Measurements from ENCODE around the gene SLC6A18.

SLC6A18 gene, protein sequence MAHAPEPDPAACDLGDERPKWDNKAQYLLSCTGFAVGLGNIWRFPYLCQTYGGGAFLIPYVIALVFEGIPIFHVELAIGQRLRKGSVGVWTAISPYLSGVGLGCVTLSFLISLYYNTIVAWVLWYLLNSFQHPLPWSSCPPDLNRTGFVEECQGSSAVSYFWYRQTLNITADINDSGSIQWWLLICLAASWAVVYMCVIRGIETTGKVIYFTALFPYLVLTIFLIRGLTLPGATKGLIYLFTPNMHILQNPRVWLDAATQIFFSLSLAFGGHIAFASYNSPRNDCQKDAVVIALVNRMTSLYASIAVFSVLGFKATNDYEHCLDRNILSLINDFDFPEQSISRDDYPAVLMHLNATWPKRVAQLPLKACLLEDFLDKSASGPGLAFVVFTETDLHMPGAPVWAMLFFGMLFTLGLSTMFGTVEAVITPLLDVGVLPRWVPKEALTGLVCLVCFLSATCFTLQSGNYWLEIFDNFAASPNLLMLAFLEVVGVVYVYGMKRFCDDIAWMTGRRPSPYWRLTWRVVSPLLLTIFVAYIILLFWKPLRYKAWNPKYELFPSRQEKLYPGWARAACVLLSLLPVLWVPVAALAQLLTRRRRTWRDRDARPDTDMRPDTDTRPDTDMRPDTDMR

DNA sequence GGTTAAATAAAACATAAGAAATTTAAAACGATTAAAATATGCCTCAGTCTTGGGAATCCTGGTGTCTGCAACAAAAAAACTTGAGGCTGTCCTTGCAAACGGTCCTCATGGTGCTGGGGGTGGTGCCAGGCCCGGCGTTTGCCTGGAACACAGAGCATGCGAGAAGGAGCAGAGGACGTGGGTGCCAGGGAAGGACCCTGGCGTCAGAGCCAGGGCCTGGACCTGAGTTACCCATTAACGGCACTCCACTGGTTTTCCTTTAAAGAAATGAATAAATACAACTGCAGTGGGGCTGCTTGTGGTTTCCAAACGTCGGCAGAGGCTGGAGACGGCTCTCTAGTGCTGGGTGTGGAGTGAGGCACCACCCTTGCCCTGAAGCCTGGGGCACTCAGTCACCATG is at the start of gene SLC6A18:
Gene SLC6A18 (plus strand): TSS at position 301 of the 400 bp plus-strand sequence. CDS start 97 bp downstream, at position 398.
- DNase-seq (ENCODE audit: low read depth): no peak

DNA sequence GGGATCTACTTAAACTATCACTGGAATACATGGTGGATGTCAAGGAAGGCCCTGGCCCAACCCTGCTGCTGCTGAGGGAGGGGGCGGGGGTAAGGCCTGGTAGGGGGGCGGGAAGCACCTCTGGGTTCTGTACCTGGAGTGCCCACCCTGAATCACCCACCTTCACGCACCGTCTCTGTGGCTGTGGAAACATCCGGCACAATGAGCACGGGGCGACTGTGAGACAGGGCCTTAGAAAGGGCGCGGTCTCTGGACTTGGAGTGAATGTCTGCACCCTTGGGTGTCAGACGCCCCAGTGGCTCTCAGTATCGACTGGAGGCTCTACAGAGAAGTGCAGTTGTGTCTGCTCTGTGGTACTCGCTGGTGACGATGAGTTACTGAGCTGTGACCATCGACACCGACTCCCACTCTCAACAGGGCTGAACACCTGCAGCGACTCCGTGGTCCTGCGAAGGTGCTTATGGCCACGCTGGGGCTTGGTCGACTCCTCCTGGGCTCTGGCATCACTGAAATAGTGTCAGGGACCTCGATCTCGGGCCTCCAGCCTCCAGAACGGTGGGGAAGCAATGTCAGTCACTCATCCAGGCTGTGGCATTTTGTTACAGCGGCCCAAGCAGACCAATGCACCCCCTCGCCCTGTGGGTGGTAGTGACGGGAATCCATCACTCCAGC is 49.2 kb upstream of the SLC6A18 start:
- DNase-seq (ENCODE audit: low read depth): no peak

DNA sequence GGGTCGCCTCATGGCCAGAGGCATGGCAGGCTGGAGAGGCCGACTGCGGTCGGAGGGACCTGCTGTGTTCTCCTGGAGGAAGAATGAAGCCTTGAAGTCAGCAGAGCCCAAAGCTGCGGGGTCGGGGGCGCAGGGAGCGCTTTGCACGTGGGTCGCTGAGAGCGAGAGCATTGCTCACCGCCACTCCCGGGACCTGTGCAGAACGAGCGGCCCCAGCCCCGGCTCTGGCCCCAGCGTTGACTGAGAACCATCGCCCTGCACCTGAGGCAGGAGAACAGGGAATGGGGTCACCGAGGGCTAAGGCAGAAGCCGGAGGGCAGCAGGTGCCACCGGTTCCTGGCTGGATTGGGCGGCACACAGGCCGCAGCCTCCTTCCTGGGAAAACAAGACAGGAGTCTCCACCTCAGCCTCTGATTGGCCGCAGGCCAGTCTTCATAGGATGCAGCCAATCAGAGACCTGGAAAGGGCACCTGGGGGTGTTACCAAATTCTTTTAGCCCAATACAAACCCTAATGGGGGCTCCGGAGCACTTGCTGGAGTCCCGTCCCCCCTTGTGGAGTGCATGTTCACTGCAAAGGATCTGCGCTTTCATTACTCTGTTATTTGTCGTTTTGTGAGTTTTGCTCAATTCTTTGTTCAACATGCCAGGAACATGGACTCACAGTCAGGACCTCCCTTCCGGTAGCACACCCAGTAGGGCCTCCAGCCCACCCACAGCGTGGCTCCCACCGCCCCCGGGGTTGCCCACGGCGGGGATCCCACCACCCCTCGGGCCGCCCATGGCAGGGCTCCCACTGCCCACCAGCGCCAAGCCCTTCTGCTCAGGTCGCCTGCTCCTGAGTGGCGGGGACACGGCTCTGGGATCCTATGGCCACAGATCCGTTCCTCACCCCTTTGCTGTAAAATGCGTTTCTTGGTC is 48.4 kb upstream of the SLC6A18 start:
- DNase-seq (ENCODE audit: low read depth): no peak

DNA sequence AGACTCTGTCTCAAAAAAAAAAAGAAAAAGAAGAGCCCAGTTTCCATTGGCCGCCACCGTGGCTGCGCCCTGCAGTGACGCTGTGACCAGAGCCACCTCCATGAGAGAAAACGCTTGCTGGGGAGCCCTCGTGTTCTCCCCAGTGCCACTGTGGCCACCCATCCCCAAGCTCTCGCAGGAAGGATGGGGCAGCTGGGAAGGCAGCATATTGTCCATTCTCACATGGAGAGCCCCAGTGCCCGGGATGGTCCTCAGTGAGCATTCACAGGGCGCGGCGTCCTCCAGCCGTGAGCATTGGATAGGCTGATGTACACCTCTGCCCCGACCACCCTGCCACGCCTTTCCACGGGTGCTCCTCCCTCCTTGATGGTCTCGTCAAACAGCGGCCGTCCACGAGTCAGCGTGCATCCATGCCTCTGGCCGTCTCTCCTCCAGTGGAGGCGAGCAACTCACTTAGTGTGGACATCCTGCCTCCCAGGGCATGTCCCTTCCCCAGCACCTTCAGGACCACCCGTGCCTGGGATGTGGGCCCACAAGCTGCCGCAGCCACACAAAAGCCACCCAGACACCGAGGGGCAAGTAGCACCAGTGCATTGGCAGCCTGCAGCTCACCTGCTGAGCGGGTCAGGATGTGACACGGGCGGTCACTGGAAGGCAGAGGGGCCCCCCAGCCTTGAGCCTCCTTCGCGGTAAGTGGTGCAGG is 47.2 kb upstream of the SLC6A18 start:
- no peak for DNase-seq (ENCODE audit: low read depth)

DNA sequence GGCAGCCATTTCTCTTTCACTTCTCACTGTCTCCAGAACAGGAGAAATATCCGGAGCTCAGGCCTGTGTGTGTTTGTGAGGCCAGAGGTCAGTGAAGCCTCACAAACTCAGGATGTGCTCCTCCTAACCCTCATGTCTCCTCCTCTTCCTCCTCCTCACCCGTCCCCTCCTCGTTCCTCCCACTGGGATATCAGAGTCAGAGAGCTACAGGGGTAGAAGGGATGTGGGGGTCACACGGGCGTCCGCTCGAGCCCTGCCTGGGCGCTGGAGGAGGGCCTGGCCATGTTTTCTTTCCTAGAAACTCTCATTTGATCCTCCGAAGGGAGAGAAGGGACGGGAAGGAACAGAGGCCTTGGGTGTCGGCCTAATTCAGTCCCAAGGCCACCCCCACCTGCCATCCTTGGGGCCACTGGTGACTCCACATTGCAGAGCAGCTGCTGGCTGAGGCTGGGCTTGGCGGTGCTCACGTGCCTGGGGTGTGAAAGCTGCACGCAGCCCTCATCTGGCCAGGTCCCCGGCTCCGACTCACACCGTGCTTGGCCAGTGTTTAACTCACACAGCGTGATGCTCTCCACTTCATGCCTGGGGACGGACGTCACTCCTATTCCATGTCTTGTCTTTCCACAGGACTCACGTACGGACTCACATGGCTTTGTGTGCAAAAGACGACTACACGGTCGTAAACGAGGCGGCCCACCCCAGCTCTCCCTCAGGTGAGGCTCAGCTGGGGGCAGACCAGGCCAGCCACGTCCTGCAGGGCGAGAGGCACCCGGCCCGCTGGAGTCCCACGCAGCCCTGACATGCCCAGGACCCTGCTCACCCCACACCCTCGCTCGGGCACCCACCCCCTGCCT is 46.4 kb upstream of the SLC6A18 start:
- no peak for DNase-seq (ENCODE audit: low read depth)

DNA sequence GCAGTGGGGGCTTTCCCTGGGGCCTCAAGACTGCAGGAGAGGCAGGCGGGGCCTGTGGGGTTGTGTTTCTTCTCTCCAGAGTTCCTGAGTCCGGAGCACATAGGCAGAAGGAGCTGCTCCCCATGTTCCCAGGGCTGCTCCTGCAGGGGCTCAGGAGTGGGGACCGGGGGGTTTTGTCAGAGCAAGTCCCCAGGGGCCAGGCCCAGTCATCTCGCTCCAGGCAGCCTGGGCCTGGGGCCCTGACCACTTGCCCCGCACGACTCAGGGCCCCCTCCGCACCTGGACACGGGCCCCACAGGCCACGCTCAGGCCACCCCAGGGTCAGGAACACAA is 45.8 kb upstream of the SLC6A18 start:
- DNase-seq (ENCODE audit: low read depth): no peak

DNA sequence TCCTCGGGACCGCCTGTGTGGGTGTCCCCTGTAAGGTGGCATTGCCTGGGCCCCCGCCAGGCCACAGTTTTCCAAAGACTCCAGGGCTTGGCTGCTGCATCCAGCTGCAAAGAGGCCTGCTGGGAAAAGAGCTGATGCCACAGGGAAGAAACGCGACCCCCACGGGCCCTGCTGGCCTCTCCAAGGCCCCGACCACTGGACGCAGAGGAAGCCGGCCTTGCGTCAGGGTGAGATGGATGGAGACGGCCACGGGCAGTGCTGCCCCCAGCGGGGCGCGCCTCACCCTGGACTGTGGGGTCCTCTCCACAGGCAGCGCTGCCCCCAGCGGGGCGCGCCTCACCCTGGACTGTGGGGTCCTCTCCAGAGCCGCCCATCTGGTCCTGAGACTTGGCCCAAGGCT is 45.1 kb upstream of the SLC6A18 start:
- no peak for DNase-seq (ENCODE audit: low read depth)

DNA sequence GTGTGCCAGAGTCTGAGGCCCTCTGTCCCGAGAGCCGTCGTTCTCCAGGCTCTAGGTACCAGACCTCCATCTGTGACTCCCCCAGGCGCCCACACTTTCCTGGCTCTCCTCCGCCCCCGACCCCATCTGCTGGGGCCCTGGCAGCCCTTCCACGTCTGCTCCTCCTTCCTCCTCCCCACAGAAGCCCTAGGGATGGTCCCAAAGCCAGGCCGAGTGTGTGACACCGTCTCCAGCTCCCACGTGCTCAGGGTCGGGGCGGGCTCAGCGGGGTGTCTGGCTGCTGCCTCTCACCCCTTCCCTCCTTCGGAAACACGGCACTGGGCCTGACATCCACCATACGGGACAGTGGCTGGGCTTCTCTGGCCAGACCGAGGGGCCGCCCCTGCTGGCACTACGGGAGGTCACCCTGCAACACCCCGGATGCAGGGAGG is 44.3 kb upstream of the SLC6A18 start:
- DNase-seq (ENCODE audit: low read depth): no peak

DNA sequence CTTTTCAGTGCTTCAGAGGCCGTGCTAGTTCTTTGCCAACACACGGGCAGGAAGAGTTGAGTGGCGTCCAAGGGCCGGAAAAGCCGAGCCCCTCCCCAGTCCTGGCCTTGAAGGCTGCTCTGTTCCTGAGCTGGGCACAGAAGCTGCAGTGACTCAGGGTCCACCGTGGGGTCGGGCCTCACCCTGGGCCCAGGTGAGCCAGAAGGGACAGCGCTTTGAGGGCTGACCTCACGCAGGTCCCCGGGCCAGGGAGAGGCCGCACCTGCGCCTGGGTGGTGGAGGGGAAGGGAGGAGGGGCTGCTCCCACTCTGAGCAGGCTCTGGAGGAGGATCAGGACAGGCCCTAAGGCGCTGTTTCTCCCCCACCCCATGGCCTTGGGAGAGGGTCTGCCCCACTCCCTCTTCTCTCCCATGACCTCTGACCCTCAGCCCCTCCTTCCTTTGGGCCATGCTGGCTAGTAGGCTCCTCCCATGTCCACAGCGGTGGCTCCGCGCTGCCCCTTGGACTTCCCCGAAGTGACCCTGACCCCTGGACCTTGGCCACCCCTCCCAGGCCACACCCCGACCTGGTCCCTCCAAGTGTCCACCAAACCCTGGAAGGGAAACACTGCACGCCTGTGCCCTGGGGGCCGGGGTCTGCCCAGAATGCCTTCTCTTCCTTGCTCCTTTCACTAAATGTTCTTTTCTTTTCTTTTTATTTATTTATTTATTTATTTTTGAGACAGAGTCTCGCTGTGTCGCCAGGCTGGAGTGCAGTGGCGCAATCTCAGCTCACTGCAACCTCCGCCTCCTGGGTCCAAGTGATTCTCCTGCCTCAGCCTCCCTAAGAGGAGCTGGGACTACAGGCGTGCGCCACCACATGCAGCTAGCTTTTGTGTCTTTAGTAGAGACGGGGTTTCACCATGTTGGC is 43.5 kb upstream of the SLC6A18 start:
- no peak for DNase-seq (ENCODE audit: low read depth)

DNA sequence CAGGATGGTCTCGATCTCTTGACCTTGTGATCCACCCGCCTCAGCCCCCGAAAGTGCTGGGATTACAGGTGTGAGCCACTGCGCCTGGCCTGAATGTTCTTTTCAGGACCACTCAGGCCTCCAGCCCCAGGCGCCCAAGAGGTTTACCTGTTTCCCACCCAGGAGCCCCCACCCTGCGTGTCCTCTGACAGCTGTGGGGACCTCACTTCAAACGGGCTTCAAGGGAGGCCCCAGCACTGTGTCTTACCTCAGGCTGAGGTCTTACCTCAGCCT is 42.9 kb upstream of the SLC6A18 start:
- DNase-seq (ENCODE audit: low read depth): no peak

DNA sequence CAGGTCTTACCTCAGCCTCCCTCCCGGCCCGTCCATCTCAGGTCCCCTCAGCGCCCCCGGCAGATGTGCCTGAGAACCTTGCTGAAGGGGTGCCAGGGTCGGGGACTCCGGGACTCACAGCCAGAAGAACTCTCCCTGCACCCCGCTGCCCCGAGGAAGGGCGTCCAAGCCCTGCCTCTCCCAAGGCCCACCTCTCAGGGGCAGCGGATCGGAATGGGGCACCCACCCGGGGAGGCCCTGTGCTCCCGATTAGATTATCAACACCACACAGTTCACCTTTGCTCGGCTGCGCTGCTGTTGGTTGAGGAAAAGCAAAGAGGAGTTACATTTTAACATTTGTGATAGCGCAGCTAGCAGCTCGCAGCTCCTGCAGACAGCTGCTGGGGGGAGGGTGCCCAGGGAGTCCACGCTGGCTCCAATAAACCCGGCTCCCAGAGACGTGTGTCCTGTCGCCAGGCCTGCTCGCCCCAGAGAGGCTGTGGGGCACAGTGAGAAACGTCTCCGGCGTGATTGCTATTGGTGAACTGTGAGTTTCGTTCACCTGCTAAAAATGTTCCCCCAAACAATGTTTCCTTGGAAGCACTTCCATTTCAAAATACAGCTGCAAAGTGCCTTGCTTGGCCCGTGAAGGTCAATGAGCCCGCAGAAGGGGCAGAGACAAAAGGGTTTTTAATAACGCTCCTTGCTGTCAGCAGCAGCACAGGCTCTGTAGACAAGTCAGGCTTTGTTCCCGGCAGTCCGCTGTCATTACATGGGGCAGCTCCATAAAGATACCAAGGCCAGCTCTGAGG is 42.4 kb upstream of the SLC6A18 start:
- DNase-seq (ENCODE audit: low read depth): no peak

DNA sequence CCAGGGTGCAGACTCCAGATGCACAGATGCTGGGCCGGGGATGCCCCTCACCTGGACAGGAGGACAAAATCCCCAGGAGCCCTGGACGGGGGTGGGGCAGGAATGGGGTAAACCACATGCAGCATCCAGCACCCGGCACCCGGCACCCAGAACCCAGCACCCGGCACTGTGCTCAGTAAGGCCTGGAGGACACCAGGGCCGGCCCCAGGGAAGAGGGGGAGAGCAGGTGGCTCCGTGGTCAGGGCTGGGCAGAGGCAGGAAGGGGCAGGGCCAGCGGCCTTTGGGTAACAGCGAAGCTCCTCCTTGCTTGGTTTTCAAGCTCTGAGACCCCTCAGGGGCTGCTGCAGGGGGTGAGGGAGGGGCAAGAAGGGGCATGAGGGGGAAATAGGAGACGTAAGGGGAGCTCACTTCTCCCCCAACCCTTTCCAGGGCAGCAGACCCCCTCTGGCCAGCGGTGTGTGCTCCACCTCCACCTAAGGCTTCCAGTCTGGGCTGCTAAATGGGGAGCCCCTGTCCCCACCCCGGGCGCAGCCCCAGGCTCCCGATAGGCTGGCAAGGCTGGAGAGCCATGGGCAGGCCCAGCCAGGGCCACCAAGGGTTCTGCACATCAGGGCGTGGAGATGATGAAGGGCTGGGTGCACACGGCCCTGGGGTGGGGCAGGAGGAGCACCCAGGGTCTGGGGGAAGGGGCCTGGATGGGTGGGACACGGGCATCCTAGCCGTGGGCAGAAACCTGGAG is 41.6 kb upstream of the SLC6A18 start:
- no peak for DNase-seq (ENCODE audit: low read depth)

DNA sequence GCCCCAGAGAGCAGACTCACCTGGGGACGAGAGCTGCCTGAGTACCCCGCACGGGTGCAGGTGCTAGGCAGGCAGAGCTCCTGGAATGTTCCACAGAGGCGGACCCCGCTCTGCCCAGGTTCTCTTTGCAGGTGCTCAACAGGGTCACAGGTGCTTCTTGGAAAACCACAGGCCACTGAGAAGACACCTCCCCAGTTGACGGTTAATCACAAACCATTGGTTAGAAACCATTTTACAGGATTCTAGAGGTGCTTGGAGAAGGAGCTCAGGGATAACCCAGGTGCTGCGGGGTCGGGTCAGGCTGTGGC is 41.1 kb upstream of the SLC6A18 start:
- DNase-seq (ENCODE audit: low read depth): no peak

DNA sequence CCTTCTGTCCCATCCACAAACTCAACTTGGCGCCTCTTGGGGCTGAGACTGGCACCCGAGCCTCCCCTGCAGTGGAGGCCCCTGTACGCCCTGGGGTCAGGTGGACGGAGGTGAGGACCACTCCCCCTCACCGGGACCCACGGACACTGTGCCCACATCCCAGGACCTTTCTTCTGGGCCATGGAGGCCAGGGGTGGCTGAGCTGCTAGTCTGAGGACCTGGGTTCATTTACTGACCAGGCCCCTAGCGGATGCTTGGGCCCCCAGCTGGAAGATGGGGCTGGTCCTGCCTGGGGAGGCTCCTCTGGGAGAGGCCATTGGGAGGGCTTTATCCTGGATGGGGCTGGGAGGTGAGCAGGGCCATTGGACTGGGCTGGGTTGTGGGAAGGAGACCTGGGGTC is 40.7 kb upstream of the SLC6A18 start:
- DNase-seq (ENCODE audit: low read depth): no peak

DNA sequence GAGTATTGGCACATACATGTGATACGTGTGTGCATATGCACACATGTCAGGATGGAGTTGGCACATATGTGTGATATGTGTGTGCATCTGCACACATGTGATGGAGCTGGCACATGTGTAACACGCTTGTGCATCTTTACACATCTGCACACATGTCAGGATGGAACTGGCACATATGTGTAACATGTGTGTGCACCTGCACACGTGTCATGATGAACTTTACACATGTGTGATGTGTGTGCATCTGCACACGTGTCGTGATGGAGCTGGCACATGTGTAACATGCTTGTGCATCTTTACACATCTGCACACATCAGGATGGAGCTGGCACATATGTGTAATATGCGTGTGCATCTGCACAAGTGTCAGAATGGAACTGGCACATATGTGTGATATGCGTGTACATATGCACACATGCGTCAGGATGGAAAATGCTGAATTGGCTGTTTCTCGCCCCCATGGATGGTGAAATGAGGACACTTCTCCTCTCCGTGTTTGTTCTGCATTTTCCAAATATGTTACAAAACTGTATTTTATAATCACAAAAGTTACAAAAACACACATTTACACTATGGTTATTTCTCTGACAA is 40.0 kb upstream of the SLC6A18 start:
- DNase-seq (ENCODE audit: low read depth): no peak

DNA sequence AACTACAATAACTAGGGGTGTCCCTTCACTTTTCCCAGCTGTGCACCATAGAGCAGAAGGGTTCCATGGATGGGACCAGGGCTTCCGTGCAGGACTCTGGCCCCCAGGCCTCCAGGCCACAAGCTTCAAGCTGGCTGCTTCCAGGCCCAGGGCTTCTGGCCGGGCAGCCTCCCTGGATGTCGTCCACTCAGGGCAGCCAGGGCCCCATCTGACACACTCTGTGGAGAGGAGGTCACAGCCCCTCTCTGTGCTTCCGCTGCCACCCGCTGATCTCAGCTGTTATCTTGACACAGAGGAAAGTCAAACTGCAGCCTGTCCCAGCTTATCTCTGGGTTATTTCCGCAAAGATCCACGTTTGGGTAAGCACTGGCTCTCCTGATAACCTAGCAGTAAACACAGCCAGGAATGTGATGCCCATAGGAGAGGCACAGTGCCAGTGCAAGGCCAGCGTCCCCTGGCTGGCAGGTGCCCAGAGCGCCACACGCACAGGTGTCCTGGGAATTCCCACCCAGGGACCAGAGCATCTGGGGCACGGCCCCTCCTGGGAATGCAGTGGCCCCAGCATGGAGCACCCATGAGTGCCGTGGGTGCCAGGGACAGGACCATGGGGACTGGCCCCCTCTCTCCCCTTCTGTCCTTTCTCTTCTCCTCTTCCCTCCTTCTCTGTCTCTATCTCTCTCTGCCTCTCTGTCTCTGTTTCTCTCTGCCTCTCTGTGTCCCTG is 39.4 kb upstream of the SLC6A18 start:
- peak; percentile 67 for DNase-seq (ENCODE audit: low read depth)
